RWPE2 (cell line): Measurements from ENCODE around the gene STN1.

Source experiments
- ATAC-seq: fragments of 200-7000 bp; cut with Tn5 transposase; 3 replicates; pipeline ENCODE4 v1.9.1; 2021; ENCODE audit warnings: low read depth
- DNase-seq: peaks from one replicate; pipeline ENCODE4 v3.0.0-alpha.2; 2020; ENCODE audit warnings: low spot score
- H3K27ac ChIP-seq: fragments of 450-650 bp; 2 replicates; pipeline ENCODE4 v1.5.1; 2017; ENCODE audit warnings: mild to moderate bottlenecking; ENCODE audit not compliant: poor library complexity, severe bottlenecking
- H3K27me3 ChIP-seq: fragments of 250-450 bp; sonication (Bioruptor Pico); 2 replicates; pipeline ENCODE4 v1.5.1; 2021; ENCODE audit warnings: mild to moderate bottlenecking, moderate library complexity; ENCODE audit not compliant: insufficient read depth, poor library complexity, severe bottlenecking
- H3K36me3 ChIP-seq: fragments of 250-450 bp; sonication (Bioruptor Pico); 2 replicates; pipeline ENCODE4 v1.5.1; 2020; ENCODE audit warnings: low read depth, mild to moderate bottlenecking, moderate library complexity
- H3K4me1 ChIP-seq: fragments of 250-450 bp; sonication (Bioruptor Pico); 2 replicates; pipeline ENCODE4 v1.5.1; 2021; ENCODE audit warnings: mild to moderate bottlenecking, moderate library complexity; ENCODE audit not compliant: insufficient read depth, poor library complexity, severe bottlenecking
- H3K4me3 ChIP-seq: fragments of 250-450 bp; sonication (Bioruptor Pico); 2 replicates; pipeline ENCODE4 v1.5.1; 2021; ENCODE audit warnings: mild to moderate bottlenecking, moderate library complexity; ENCODE audit not compliant: severe bottlenecking
- H3K9me3 ChIP-seq: fragments of 250-450 bp; sonication (Bioruptor Pico); 2 replicates; pipeline ENCODE4 v1.5.1; 2021; ENCODE audit warnings: mild to moderate bottlenecking, moderate library complexity; ENCODE audit not compliant: severe bottlenecking
- CTCF ChIP-seq: fragments of 450-650 bp; IDR thresholded peaks from one replicate; pipeline ENCODE4 v1.5.1; 2017; ENCODE audit warnings: mild to moderate bottlenecking, moderate library complexity; ENCODE audit not compliant: poor library complexity, severe bottlenecking

STN1 gene

DNA sequence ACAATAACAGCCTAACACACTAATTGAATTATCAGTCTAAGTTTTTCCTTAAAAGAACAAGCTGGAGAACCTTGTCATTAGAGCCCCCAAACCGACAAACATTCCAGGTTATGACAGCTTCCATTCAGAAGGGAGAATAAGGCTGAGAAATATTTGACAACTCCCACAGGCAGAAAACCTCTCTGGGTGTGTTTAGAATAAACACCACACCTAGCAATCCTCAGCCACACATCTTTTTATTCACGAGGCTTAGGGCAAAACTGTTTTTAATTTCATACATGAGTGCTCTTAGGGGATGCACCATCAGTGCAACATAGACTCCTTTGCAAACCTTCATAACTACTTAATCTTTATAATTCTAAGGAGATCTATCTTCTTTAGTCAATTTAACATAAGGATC lies 24.2 kb downstream of the STN1 start:
- peak overlapping the region; percentile 67 for H3K27ac ChIP-seq
- TF ChIP-seq CTCF, result no peak
- no peaks in the 10 kb centered on the region for H3K9me3 ChIP-seq
- no peaks in the 10 kb centered on the region for H3K27me3 ChIP-seq
- ATAC-seq (no peak), DNase-seq (no peak)
- peaks cover 68% of the 10 kb centered on the region for H3K36me3 ChIP-seq
- peaks cover 39% of the 10 kb centered on the region for H3K4me1 ChIP-seq
- H3K4me3 ChIP-seq, result no peak overlapping the region

DNA sequence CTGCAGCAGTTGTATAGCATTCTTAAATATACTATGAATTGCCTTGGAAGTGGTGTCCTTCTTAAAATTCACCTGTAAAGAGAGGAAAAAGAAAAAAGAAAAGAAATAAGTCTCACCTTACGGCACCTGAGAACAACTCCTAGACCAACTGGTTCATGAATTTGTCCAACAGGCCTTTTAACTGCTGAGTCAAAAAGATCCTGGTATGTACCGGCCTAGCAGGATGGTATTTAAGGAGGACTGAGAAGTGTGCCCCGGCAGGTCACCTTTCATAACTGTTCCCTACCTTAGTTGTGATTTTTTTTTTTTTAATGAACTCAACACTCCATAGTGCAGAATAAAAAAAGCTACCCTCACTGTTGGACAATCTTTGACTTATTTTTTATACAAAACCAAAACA lies 25.8 kb downstream of the STN1 start:
- Histone ChIP-seq H3K36me3 (peaks cover 68% of the 10 kb centered on the region), H3K4me1 (peaks cover 50% of the 10 kb centered on the region), H3K9me3 (no peaks in the 10 kb centered on the region), H3K4me3 (no peak overlapping the region), H3K27ac (peak overlapping the region; percentile 1), H3K27me3 (no peaks in the 10 kb centered on the region)
- ATAC-seq (no peak), DNase-seq (no peak)
- no peak for TF ChIP-seq CTCF

- peak overlapping the region; percentile 72 for H3K27ac ChIP-seq
- ATAC-seq (no peak; the same call in 2 of the 3 replicates), DNase-seq (no peak)
- no peak for TF ChIP-seq CTCF
- no peaks in the 10 kb centered on the region for H3K27me3 ChIP-seq
- H3K9me3 ChIP-seq, result no peaks in the 10 kb centered on the region
- H3K4me1 ChIP-seq, result peaks cover 43% of the 10 kb centered on the region
- H3K4me3 ChIP-seq, result no peak overlapping the region
- H3K36me3 ChIP-seq, result peaks cover 68% of the 10 kb centered on the region
Measured at GRCh38 chr10:103890688-103891087, 27.3 kb downstream of the STN1 start.

- Histone ChIP-seq H3K36me3 (peaks cover 68% of the 10 kb centered on the region), H3K27me3 (no peaks in the 10 kb centered on the region), H3K9me3 (no peaks in the 10 kb centered on the region), H3K4me1 (peaks cover 39% of the 10 kb centered on the region), H3K27ac (peak overlapping the region; percentile 72), H3K4me3 (no peak overlapping the region)
- ATAC-seq, result peak; percentile 78
- DNase-seq, result peak; percentile 68
- TF ChIP-seq CTCF, result no peak
Measured at GRCh38 chr10:103890194-103890658, 27.8 kb downstream of the STN1 start.

DNA sequence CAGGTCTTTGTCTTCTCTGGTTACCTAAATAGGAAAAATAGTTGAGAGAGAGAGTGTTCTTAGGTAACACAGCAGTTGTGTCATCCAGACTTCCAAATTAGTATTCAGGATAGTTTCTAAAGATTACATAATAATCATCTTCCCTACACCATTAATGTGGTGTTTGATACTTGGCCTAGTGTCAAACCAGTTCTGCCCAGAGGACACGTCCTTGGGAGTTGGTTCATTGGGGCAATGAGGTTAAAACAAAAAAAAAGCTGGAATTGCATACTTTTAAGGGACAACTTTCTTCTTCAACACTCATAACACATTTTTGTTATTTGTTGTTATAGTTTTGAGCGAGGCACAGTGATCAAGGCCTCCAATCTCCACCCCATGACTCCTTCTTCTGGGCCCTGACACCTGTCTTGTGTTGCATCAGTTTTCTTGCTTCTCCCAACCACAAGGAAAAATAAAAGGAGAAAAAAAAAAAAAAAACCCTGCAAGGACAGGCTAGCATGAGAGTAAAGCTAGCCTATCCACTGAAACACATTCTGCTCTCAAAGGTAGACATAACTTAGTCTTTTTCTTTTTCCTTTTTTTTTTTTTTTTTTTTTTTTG lies 28.8 kb downstream of the STN1 start:
- TF ChIP-seq CTCF, result no peak
- DNase-seq, result no peak
- peak overlapping the region; percentile 72 for H3K27ac ChIP-seq
- H3K27me3 ChIP-seq, result no peaks in the 10 kb centered on the region
- no peak overlapping the region for H3K4me3 ChIP-seq
- peaks cover 33% of the 10 kb centered on the region for H3K4me1 ChIP-seq
- no peaks in the 10 kb centered on the region for H3K9me3 ChIP-seq
- H3K36me3 ChIP-seq, result peaks cover 72% of the 10 kb centered on the region
- ATAC-seq, result no peak
